Pulmonary artery endothelial cell (primary cell): ENCODE data around the gene TMEM150B. TPM values are rescaled to one million over a fixed set of nuclear protein-coding genes. Genes with fewer than 3 reads are reported as not detected.

Source experiments
- DNase-seq: peaks from one replicate; pipeline ENCODE4 v3.0.0-alpha.2; 2011; ENCODE audit warnings: low read depth, low spot score
- total RNA-seq: library from RNA; depleted of rRNA; stranded (reverse); fragments of >200 nt; gene quantifications from 2 replicates; pipeline ENCODE4 v1.2.3, GENCODE V29; 2014

The TMEM150B gene
- total RNA-seq, 1 donor from 2014 or later, result not detected

- no peak for DNase-seq
These were observed 45.8 kb downstream of the TMEM150B start for GRCh38 chr19:55279340-55279739.

GRCh38 chr19:55278391-55279135 is 46.6 kb downstream of the TMEM150B start:
- DNase-seq, result no peak

- no peak for DNase-seq
These were observed 47.6 kb downstream of the TMEM150B start for GRCh38 chr19:55277494-55277893.

GRCh38 chr19:55276720-55277430 is 48.3 kb downstream of the TMEM150B start:
- no peak for DNase-seq

- DNase-seq, result no peak
These were observed 49.1 kb downstream of the TMEM150B start for GRCh38 chr19:55275851-55276719.

- no peak for DNase-seq
These were observed 51.0 kb downstream of the TMEM150B start for GRCh38 chr19:55273978-55274707.

- DNase-seq, result no peak
These were observed 53.0 kb downstream of the TMEM150B start for GRCh38 chr19:55272142-55272541.

GRCh38 chr19:55270172-55270942 is 54.8 kb downstream of the TMEM150B start:
- no peak for DNase-seq

- DNase-seq, result no peak
These were observed 55.8 kb downstream of the TMEM150B start for GRCh38 chr19:55269299-55269698.

- no peak for DNase-seq
These were observed 58.3 kb downstream of the TMEM150B start for GRCh38 chr19:55266840-55267239.

GRCh38 chr19:55266404-55266803 is 58.7 kb downstream of the TMEM150B start:
- DNase-seq, result no peak

- no peak for DNase-seq
These were observed 59.3 kb downstream of the TMEM150B start for GRCh38 chr19:55265723-55266386.

- no peak for DNase-seq
These were observed 60.0 kb downstream of the TMEM150B start for GRCh38 chr19:55265173-55265572.

GRCh38 chr19:55264531-55264930 is 60.6 kb downstream of the TMEM150B start:
- no peak for DNase-seq

Other genes starting within 250 kb of the TMEM150B start
- 4.7 and 7.5 TPM in 2 replicates for gene EPS8L1, start 249.5 kb downstream of the TMEM150B start, total RNA-seq
- 34.8 and 37.1 TPM in 2 replicates for gene PPP1R12C, start 207.7 kb downstream of the TMEM150B start, total RNA-seq
- gene TNNT1, start 176.1 kb downstream of the TMEM150B start, total RNA-seq, result 2.0 and 2.3 TPM in 2 replicates
- not detected in 2 replicates for gene TNNI3, start 167.6 kb downstream of the TMEM150B start, total RNA-seq
- 0.32 and 0.73 TPM in 2 replicates for gene DNAAF3, start 158.7 kb downstream of the TMEM150B start, total RNA-seq
- gene SYT5, start 145.1 kb downstream of the TMEM150B start, total RNA-seq, result not detected in 2 replicates
- 0.46 and 1.2 TPM in 2 replicates for gene PTPRH, start 115.8 kb downstream of the TMEM150B start, total RNA-seq
- 0.73 and 1.1 TPM in 2 replicates for gene TMEM86B, start 96.6 kb downstream of the TMEM150B start, total RNA-seq
- gene PPP6R1, start 66.3 kb downstream of the TMEM150B start, total RNA-seq, result 32.5 and 33.0 TPM in 2 replicates
- 30.1 and 37.8 TPM in 2 replicates for gene HSPBP1, start 45.2 kb downstream of the TMEM150B start, total RNA-seq
- 0.07 and 0.40 TPM in 2 replicates for gene BRSK1, start 41.3 kb downstream of the TMEM150B start, total RNA-seq
- gene KMT5C, start 14.5 kb upstream of the TMEM150B start, total RNA-seq, result 4.3 and 4.8 TPM in 2 replicates
- gene COX6B2, start 29.4 kb upstream of the TMEM150B start, total RNA-seq, result not detected in 2 replicates
- gene GARIN5B, start 37.9 kb upstream of the TMEM150B start, total RNA-seq, result not detected in 2 replicates
- 0.33 TPM in 1 of 2 replicates, not detected in the other for gene IL11, start 45.1 kb upstream of the TMEM150B start, total RNA-seq
- gene TMEM190, start 51.5 kb upstream of the TMEM150B start, total RNA-seq, result not detected in 2 replicates
- gene TMEM238, start 59.0 kb upstream of the TMEM150B start, total RNA-seq, result 0.21 and 0.46 TPM in 2 replicates
- gene RPL28, start 60.6 kb upstream of the TMEM150B start, total RNA-seq, result 208 and 256 TPM in 2 replicates
- 150 and 327 TPM in 2 replicates for gene UBE2S, start 82.4 kb upstream of the TMEM150B start, total RNA-seq
- not detected in 2 replicates for gene SHISA7, start 118.0 kb upstream of the TMEM150B start, total RNA-seq
- 36.0 and 63.3 TPM in 2 replicates for gene ISOC2, start 136.3 kb upstream of the TMEM150B start, total RNA-seq
- gene C19orf85, start 139.4 kb upstream of the TMEM150B start, total RNA-seq, result not detected in 2 replicates
- gene ZNF628, start 151.3 kb upstream of the TMEM150B start, total RNA-seq, result 0.99 and 1.1 TPM in 2 replicates
- gene NAT14, start 159.8 kb upstream of the TMEM150B start, total RNA-seq, result 9.8 and 21.2 TPM in 2 replicates
- 0.11 and 0.13 TPM in 2 replicates for gene SSC5D, start 163.1 kb upstream of the TMEM150B start, total RNA-seq
- not detected in 2 replicates for gene SBK2, start 211.8 kb upstream of the TMEM150B start, total RNA-seq
- gene SBK3, start 220.2 kb upstream of the TMEM150B start, total RNA-seq, result 0.13 and 0.28 TPM in 2 replicates